WERI-Rb-1 (cell line): Measurements from ENCODE around the gene GUCA2A.

Source experiments
- DNase-seq: peaks from one replicate; pipeline ENCODE4 v3.0.0-alpha.2; 2020
- H3K27ac ChIP-seq: fragments of 250-450 bp; sonication (Bioruptor Pico); 2 replicates; pipeline ENCODE4 v1.5.1; 2020; ENCODE audit warnings: mild to moderate bottlenecking, moderate library complexity
- H3K27me3 ChIP-seq: fragments of 250-450 bp; sonication (Bioruptor Pico); 2 replicates; pipeline ENCODE4 v1.5.1; 2021; ENCODE audit warnings: mild to moderate bottlenecking, low read depth, moderate library complexity; ENCODE audit not compliant: insufficient read depth, severe bottlenecking
- H3K36me3 ChIP-seq: fragments of 250-450 bp; sonication (Bioruptor Pico); 2 replicates; pipeline ENCODE4 v1.5.1; 2020; ENCODE audit warnings: mild to moderate bottlenecking, moderate library complexity
- H3K4me3 ChIP-seq: 2 replicates; pipeline ENCODE4 v1.5.1; 2011; ENCODE audit warnings: low read depth, mild to moderate bottlenecking, control low read depth, low read length
- H3K9me3 ChIP-seq: fragments of 250-450 bp; sonication (Bioruptor Pico); 2 replicates; pipeline ENCODE4 v1.5.1; 2021; ENCODE audit warnings: mild to moderate bottlenecking, moderate library complexity; ENCODE audit not compliant: severe bottlenecking
- CTCF ChIP-seq: IDR thresholded peaks from 2 replicates; pipeline ENCODE4 v1.5.1; 2011; ENCODE audit warnings: low read depth, mild to moderate bottlenecking, control low read depth, inconsistent platforms, low read length

Gene GUCA2A

GRCh38 chr1:42206164-42206563, 41.6 kb upstream of the GUCA2A start:
- no peaks in the 10 kb centered on the region for H3K9me3 ChIP-seq
- no peak for DNase-seq
- no peak for TF ChIP-seq CTCF
- no peaks in the 10 kb centered on the region for H3K27me3 ChIP-seq
- peaks cover 20% of the 10 kb centered on the region for H3K36me3 ChIP-seq
- H3K4me3 ChIP-seq, result no peak overlapping the region
- no peak overlapping the region for H3K27ac ChIP-seq

- DNase-seq, result no peak
- H3K9me3 ChIP-seq, result no peaks in the 10 kb centered on the region
- no peak overlapping the region for H3K4me3 ChIP-seq
- no peak overlapping the region for H3K27ac ChIP-seq
- no peak for TF ChIP-seq CTCF
- peaks cover 30% of the 10 kb centered on the region for H3K36me3 ChIP-seq
- H3K27me3 ChIP-seq, result no peaks in the 10 kb centered on the region
Measured at GRCh38 chr1:42201986-42202385, 37.4 kb upstream of the GUCA2A start.

GRCh38 chr1:42198251-42198650, 33.7 kb upstream of the GUCA2A start:
- H3K27ac ChIP-seq, result no peak overlapping the region
- DNase-seq, result no peak
- H3K27me3 ChIP-seq, result no peaks in the 10 kb centered on the region
- H3K9me3 ChIP-seq, result no peaks in the 10 kb centered on the region
- peaks cover 56% of the 10 kb centered on the region for H3K36me3 ChIP-seq
- no peak overlapping the region for H3K4me3 ChIP-seq
- TF ChIP-seq CTCF, result no peak

- no peaks in the 10 kb centered on the region for H3K9me3 ChIP-seq
- H3K27me3 ChIP-seq, result no peaks in the 10 kb centered on the region
- DNase-seq, result no peak
- no peak for TF ChIP-seq CTCF
- H3K36me3 ChIP-seq, result peaks cover 56% of the 10 kb centered on the region
- H3K4me3 ChIP-seq, result no peak overlapping the region
- H3K27ac ChIP-seq, result no peak overlapping the region
Measured at GRCh38 chr1:42195841-42196240, 31.3 kb upstream of the GUCA2A start.

- TF ChIP-seq CTCF, result no peak
- H3K27ac ChIP-seq, result no peak overlapping the region
- DNase-seq, result no peak
- H3K27me3 ChIP-seq, result no peaks in the 10 kb centered on the region
- H3K36me3 ChIP-seq, result peaks cover 66% of the 10 kb centered on the region
- H3K9me3 ChIP-seq, result no peaks in the 10 kb centered on the region
- no peak overlapping the region for H3K4me3 ChIP-seq
Measured at GRCh38 chr1:42192106-42192505, 27.6 kb upstream of the GUCA2A start.

GRCh38 chr1:42191319-42191718, 26.8 kb upstream of the GUCA2A start:
- Histone ChIP-seq H3K9me3 (no peaks in the 10 kb centered on the region), H3K27me3 (no peaks in the 10 kb centered on the region), H3K4me3 (no peak overlapping the region), H3K36me3 (peaks cover 62% of the 10 kb centered on the region), H3K27ac (no peak overlapping the region)
- no peak for DNase-seq
- TF ChIP-seq CTCF, result no peak
